ENCODE measurements around the gene ITGAL. TPM values are rescaled to one million over a fixed set of nuclear protein-coding genes. Genes with fewer than 3 reads are reported as not detected.
A peak's percentile ranks its signal among the peaks of the same experiment; 100 is the strongest.

Gene ITGAL
- total RNA-seq, 1 experiment from 2014 or later: not detected

GRCh38 chr16:30553393-30553899 lies 80.9 kb downstream of the ITGAL start:
- no peak overlapping the region for H3K23ac ChIP-seq (ENCODE audit: insufficient read length, low read depth, low read length)
- no peak overlapping the region for H3K14ac ChIP-seq (ENCODE audit: insufficient read depth, low read length)
- H2AFZ ChIP-seq (ENCODE audit: low read length): no peak overlapping the region
- H3K4me3 Mint-ChIP-seq: no peak overlapping the region
- H3K36me3 Mint-ChIP-seq (ENCODE audit: insufficient read depth in 1 of 3, low read depth in 3 of 3): peaks cover 5 to 32% (median 28%) of the 10 kb centered on the region in 3 experiments
- no peak overlapping the region for H3K27ac ChIP-seq (ENCODE audit: insufficient read length, low read depth, low read length)
- H3K9me3 Mint-ChIP-seq: peaks cover 0 to 2% of the 10 kb centered on the region in 2 experiments; a peak in 1 of 5 replicates
- H3K4ac ChIP-seq (ENCODE audit: low read depth, low read length): no peak overlapping the region
- H2BK20ac ChIP-seq (ENCODE audit: low read depth, low read length, poor library complexity, severe bottlenecking): no peak overlapping the region
- H2BK15ac ChIP-seq (ENCODE audit: low read depth, low read length): no peak overlapping the region
- no peaks in the 10 kb centered on the region for H3K79me2 ChIP-seq (ENCODE audit: insufficient read depth, low read length)
- no peak overlapping the region for H3T11ph ChIP-seq (ENCODE audit: low read length)
- no peaks in the 10 kb centered on the region for H3K79me1 ChIP-seq (ENCODE audit: insufficient read depth, low read depth, low read length, poor library complexity, severe bottlenecking)
- no CpG with 5 or more reads among the region's 2 CpGs for WGBS (ENCODE audit: extremely low coverage, insufficient read length, low lambda C conversion rate)
- no peak overlapping the region for H2BK12ac ChIP-seq (ENCODE audit: insufficient read length, low read depth, low read length)
- no peak overlapping the region for H2AK5ac ChIP-seq (ENCODE audit: insufficient read length, low read length)
- TF ChIP-seq, protein P1, sequence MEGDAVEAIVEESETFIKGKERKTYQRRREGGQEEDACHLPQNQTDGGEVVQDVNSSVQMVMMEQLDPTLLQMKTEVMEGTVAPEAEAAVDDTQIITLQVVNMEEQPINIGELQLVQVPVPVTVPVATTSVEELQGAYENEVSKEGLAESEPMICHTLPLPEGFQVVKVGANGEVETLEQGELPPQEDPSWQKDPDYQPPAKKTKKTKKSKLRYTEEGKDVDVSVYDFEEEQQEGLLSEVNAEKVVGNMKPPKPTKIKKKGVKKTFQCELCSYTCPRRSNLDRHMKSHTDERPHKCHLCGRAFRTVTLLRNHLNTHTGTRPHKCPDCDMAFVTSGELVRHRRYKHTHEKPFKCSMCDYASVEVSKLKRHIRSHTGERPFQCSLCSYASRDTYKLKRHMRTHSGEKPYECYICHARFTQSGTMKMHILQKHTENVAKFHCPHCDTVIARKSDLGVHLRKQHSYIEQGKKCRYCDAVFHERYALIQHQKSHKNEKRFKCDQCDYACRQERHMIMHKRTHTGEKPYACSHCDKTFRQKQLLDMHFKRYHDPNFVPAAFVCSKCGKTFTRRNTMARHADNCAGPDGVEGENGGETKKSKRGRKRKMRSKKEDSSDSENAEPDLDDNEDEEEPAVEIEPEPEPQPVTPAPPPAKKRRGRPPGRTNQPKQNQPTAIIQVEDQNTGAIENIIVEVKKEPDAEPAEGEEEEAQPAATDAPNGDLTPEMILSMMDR (conservative IDR thresholded peaks at IDR 0.05): no peak
- no peak overlapping the region for H2BK5ac ChIP-seq (ENCODE audit: insufficient read length, low read length)
- H3K4me1 ChIP-seq (ENCODE audit: insufficient read depth, low read length): peaks cover 2% of the 10 kb centered on the region; the same call in 1 of the 2 replicates
- no peak overlapping the region for H2BK120ac ChIP-seq (ENCODE audit: low read depth, low read length, poor library complexity, severe bottlenecking)
- no peak for DNase-seq
- H3K23me2 ChIP-seq (ENCODE audit: insufficient read length, low read depth, low read length, poor library complexity, severe bottlenecking): peaks cover 4% of the 10 kb centered on the region
- no peak overlapping the region for H3K9ac ChIP-seq (ENCODE audit: extremely low read depth, insufficient read length, low read length)
- no peaks in the 10 kb centered on the region for H4K20me1 ChIP-seq (ENCODE audit: control insufficient read depth, insufficient read depth, insufficient read length)
- H3K27ac Mint-ChIP-seq: peak overlapping the region in 1 of 3 experiments; percentile 55; a peak in 2 of 7 replicates
- H3K27me3 ChIP-seq (ENCODE audit: insufficient read depth, low read length): no peaks in the 10 kb centered on the region
- H4K5ac ChIP-seq (ENCODE audit: insufficient read length, low read depth, low read length): no peak overlapping the region
- peaks cover 17 to 25% of the 10 kb centered on the region in 2 experiments for H3K4me1 Mint-ChIP-seq
- H4K91ac ChIP-seq (ENCODE audit: insufficient read length, low read depth, low read length): no peak overlapping the region
- H3K4me2 ChIP-seq (ENCODE audit: insufficient read depth, insufficient read length, low read length): no peak overlapping the region
- no peak overlapping the region for H3K18ac ChIP-seq (ENCODE audit: insufficient read length, low read depth, low read length)
- no peaks in the 10 kb centered on the region for H3K9me3 ChIP-seq (ENCODE audit: control insufficient read depth, low read depth, low read length)
- H3K27me3 Mint-ChIP-seq (ENCODE audit: low read depth): no peaks in the 10 kb centered on the region
- H4K8ac ChIP-seq (replicated peaks; ENCODE audit: insufficient read length, low read depth, low read length): no peak overlapping the region
- H3K56ac ChIP-seq (ENCODE audit: insufficient read length, low read depth, low read length): no peak overlapping the region

All from H9 (cell line).